ENCODE measurements around the gene OR6B1. TPM values are rescaled to one million over a fixed set of nuclear protein-coding genes. Genes with fewer than 3 reads are reported as not detected.

OR6B1 gene
- total and polyA plus RNA-seq, 2 of the 8 experiments (the other 6 are each of a cell fraction or from before 2014, with no cell fraction given), result not detected

DNA sequence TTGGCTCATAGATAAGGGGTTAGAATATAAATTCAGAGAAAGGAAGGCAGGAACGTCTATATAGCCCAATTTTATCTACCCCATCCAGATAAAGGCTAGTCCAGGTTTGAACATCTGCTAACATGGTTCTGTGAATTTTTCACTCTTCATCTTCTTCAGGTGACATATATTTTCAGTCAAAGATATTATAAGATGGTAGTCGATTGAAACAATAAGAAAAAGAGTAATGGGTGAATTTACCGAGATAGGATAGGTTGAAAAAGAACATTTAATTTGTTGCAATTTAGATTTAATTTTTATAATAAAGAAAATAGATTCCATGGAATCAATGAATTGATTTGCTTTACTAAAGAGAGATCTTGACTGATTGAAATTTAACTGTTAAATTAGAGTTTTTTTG is 45.6 kb upstream of the OR6B1 start, which contains the start of gene OR2F1:
Gene OR2F1, plus strand, starts transcription at position 301 of the 400 bp plus-strand sequence. CDS start 5,127 bp downstream, outside the sequence.
- Histone ChIP-seq H2BK12ac (ENCODE audit: low read depth, low read length) (no peak within 1 kb of the TSS), H3K27ac (ENCODE audit: low read depth, low read length) (no peak within 1 kb of the TSS), H4K20me1 (replicated peaks in 1 of 2; ENCODE audit: control insufficient read depth in 1 of 2, insufficient read depth in 2 of 2, low read length in 2 of 2) (no peaks in the 10 kb centered on the region), H3K36me3 (ENCODE audit: control insufficient read depth in 2 of 4, insufficient read depth in 4 of 4, low read length in 3 of 4) (no peaks in the 10 kb centered on the region), H2BK5ac (ENCODE audit: low read depth, low read length) (no peak within 1 kb of the TSS), H3K56ac (replicated peaks; ENCODE audit: insufficient read length, low read depth, low read length) (no peak within 1 kb of the TSS), H3K79me2 (ENCODE audit: control insufficient read depth in 1 of 2, insufficient read depth in 2 of 2, low read length in 2 of 2) (no peaks in the 10 kb centered on the region), H3K14ac (ENCODE audit: insufficient read length) (no peak within 1 kb of the TSS), H3K9me3 (ENCODE audit: insufficient read depth in 2 of 2, low read depth in 1 of 2, low read length in 1 of 2) (no peaks in the 10 kb centered on the region), H3K4me1 (replicated peaks in 1 of 4; ENCODE audit: control insufficient read depth in 3 of 4, insufficient read depth in 4 of 4, low read length in 3 of 4) (peaks cover 0 to 4% (median 0%) of the 10 kb centered on the region in 4 experiments; a peak in 1 of 7 replicates), H2BK20ac (ENCODE audit: low read length) (no peak within 1 kb of the TSS), H3K79me1 (ENCODE audit: low read depth, low read length) (no peaks in the 10 kb centered on the region), H2AK5ac (ENCODE audit: low read depth, low read length) (no peak within 1 kb of the TSS), H4K8ac (ENCODE audit: extremely low read depth, insufficient read depth, low read length) (no peak within 1 kb of the TSS), H4K91ac (replicated peaks; ENCODE audit: insufficient read length, low read length) (no peak within 1 kb of the TSS), H3K23ac (ENCODE audit: insufficient read length) (no peak within 1 kb of the TSS), H3K4me3 (ENCODE audit: extremely low read depth in 1 of 4, insufficient read depth in 2 of 4, low read depth in 3 of 4, low read length in 4 of 4) (no peak within 1 kb of the TSS), H3K27me3 (replicated peaks in 1 of 4; ENCODE audit: control insufficient read depth in 3 of 4, extremely low read depth in 1 of 4, insufficient read depth in 3 of 4, low read length in 3 of 4) (no peaks in the 10 kb centered on the region), H2AFZ (ENCODE audit: low read length) (no peak within 1 kb of the TSS), H2BK15ac (ENCODE audit: low read length) (no peak within 1 kb of the TSS), H3K4ac (replicated peaks; ENCODE audit: insufficient read length, low read depth, low read length) (no peak within 1 kb of the TSS), H3K18ac (ENCODE audit: extremely low read depth, low read length) (no peak within 1 kb of the TSS), H3K4me2 (ENCODE audit: insufficient read depth in 1 of 2, low read depth in 2 of 2, low read length in 2 of 2) (no peak within 1 kb of the TSS), H3K9ac (replicated peaks in 1 of 4; ENCODE audit: extremely low read depth in 1 of 4, low read depth in 3 of 4, low read length in 3 of 4) (no peak within 1 kb of the TSS), H2BK120ac (replicated peaks; ENCODE audit: low read depth, low read length) (no peak within 1 kb of the TSS), H3K23me2 (ENCODE audit: low read depth, low read length) (no peaks in the 10 kb centered on the region), H4K5ac (ENCODE audit: insufficient read length, low read depth, low read length) (no peak within 1 kb of the TSS)
- FAIRE-seq (no peak), DNase-seq (ENCODE audit: low read depth in 1 of 2, low spot score in 2 of 2) (no peak)
- TF ChIP-seq, protein P1, sequence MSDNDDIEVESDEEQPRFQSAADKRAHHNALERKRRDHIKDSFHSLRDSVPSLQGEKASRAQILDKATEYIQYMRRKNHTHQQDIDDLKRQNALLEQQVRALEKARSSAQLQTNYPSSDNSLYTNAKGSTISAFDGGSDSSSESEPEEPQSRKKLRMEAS (IDR thresholded peaks at IDR 0.05), result no peak
- TF ChIP-seq TAF1 (IDR thresholded peaks at IDR 0.05; ENCODE audit: low read depth, low read length) (no peak), KDM4A (IDR thresholded peaks at IDR 0.05; ENCODE audit: low read depth, low read length, severe bottlenecking) (no peak), BACH1 (IDR thresholded peaks at IDR 0.05; ENCODE audit: low read length) (no peak), SUZ12 (IDR thresholded peaks at IDR 0.05; ENCODE audit: low read length) (no peak), CHD1 (IDR thresholded peaks at IDR 0.05; ENCODE audit: low read depth, low read length) (no peak), HDAC2 (IDR thresholded peaks at IDR 0.05; ENCODE audit: borderline replicate concordance in 1 of 2, low read depth in 2 of 2, low read length in 2 of 2) (no peak)
- ChIA-PET POLR2A (ENCODE audit: partially characterized antibody) (no interaction called here), CTCF (ENCODE audit: partially characterized antibody) (no interaction called here)
- WGBS, 2 experiments (ENCODE audit: extremely low coverage in 1 of 2, insufficient coverage in 1 of 2, insufficient read length in 1 of 2, insufficient replicate concordance in 2 of 2, low coverage in 1 of 2, low lambda C conversion rate in 2 of 2, missing lambda C conversion rate in 1 of 2), result 93 to 100% methylated on average over 1 to 3 of the region's 3 CpGs

Measured in H1 (cell line).